ENCODE data around the gene TRIM45.
A peak's percentile ranks its signal among the peaks of the same experiment; 100 is the strongest.

DNA sequence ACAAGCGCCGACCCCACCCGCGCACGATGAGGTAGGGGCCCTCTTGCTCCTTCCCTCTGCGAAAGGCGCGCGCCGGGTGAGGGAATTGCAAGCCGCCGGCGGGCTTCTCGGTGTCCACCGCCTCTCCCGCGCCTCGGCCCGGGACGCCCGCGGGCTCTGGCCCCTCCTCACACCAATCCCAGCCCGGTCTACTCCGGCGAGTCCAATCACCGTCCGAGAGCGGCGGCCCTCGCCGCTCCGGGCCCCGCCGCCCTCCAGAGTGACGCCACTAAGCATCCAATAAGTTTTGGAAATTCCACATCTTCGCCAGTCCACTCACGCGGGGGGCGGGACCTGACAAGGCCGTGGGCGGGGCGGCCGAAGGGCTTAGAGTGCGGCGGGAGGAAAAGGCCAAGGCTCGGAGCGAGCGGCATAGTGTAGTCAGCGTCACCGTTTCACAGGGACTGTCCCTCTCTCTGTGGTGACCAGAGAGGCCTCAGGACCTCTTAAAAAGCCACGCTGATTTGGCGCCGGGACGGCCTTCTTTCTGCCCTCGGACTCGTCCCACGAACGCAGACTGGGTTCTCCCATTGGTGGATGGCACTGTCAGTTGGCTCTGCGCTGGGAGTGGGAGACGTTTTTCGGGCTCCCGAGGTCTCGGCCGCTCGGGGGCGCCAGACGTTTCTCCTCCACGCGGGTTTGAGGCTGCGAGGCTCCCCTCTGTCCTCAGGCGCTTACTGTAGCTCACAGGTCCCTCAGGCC is at the start of gene TRIM45:
- TF ChIP-seq, protein P1, sequence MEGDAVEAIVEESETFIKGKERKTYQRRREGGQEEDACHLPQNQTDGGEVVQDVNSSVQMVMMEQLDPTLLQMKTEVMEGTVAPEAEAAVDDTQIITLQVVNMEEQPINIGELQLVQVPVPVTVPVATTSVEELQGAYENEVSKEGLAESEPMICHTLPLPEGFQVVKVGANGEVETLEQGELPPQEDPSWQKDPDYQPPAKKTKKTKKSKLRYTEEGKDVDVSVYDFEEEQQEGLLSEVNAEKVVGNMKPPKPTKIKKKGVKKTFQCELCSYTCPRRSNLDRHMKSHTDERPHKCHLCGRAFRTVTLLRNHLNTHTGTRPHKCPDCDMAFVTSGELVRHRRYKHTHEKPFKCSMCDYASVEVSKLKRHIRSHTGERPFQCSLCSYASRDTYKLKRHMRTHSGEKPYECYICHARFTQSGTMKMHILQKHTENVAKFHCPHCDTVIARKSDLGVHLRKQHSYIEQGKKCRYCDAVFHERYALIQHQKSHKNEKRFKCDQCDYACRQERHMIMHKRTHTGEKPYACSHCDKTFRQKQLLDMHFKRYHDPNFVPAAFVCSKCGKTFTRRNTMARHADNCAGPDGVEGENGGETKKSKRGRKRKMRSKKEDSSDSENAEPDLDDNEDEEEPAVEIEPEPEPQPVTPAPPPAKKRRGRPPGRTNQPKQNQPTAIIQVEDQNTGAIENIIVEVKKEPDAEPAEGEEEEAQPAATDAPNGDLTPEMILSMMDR (IDR thresholded peaks at IDR 0.05; ENCODE audit: insufficient read depth, low read depth, low read length) = peak; percentile 68
- no peak for TF ChIP-seq EZH2 (IDR thresholded peaks at IDR 0.05; ENCODE audit: insufficient read depth, low read length)

All from astrocyte (in vitro differentiated cells and primary cell).